Erythroblast (primary cell): ENCODE measurements around the gene NT5M.

Source experiments
- DNase-seq, 2 experiments: peaks; one replicate each; lab custom pipeline; 2025; lab: John Stamatoyannopoulos, UW
- GATA1 ChIP-seq: IDR thresholded peaks from 2 replicates; pipeline ENCODE4 v1.6.1; 2011; ENCODE audit warnings: low read depth, mild to moderate bottlenecking, control low read depth, low read length, moderate library complexity
- POLR2A ChIP-seq: IDR thresholded peaks from 2 replicates; pipeline ENCODE4 v1.6.1; 2011; ENCODE audit warnings: mild to moderate bottlenecking, low read length

NT5M gene

GRCh38 chr17:17387017-17387497 is 83.9 kb downstream of the NT5M start:
- TF ChIP-seq GATA1 (no peak), POLR2A (no peak)

GRCh38 chr17:17387498-17388362 is 84.6 kb downstream of the NT5M start:
- no peak for TF ChIP-seq POLR2A
- TF ChIP-seq GATA1: no peak
- DNase-seq: peak; percentile 16 to 19

More at GRCh38 chr17:17387017-17387497, 83.9 kb downstream of the NT5M start:
- DNase-seq: no peak

- no peak for TF ChIP-seq GATA1
- DNase-seq: no peak
Observed at GRCh38 chr17:17388657-17389496, 85.7 kb downstream of the NT5M start.

- DNase-seq: peak; percentile 29 to 32
- TF ChIP-seq GATA1 (no peak), POLR2A (no peak)
Observed at GRCh38 chr17:17391668-17392370, 88.6 kb downstream of the NT5M start.

- DNase-seq: no peak
- TF ChIP-seq GATA1: no peak
- no peak for TF ChIP-seq POLR2A
Observed at GRCh38 chr17:17393976-17394375, 90.8 kb downstream of the NT5M start.

GRCh38 chr17:17394494-17394893 is 91.3 kb downstream of the NT5M start:
- no peak for TF ChIP-seq POLR2A
- no peak for TF ChIP-seq GATA1
- DNase-seq: no peak

GRCh38 chr17:17395246-17395802 is 92.2 kb downstream of the NT5M start:
- no peak for DNase-seq
- no peak for TF ChIP-seq POLR2A

GRCh38 chr17:17395885-17396284 is 92.7 kb downstream of the NT5M start:
- no peak for TF ChIP-seq GATA1
- no peak for TF ChIP-seq POLR2A
- DNase-seq: no peak
